Measurements from ENCODE around the gene TALDO1.

Gene TALDO1

DNA sequence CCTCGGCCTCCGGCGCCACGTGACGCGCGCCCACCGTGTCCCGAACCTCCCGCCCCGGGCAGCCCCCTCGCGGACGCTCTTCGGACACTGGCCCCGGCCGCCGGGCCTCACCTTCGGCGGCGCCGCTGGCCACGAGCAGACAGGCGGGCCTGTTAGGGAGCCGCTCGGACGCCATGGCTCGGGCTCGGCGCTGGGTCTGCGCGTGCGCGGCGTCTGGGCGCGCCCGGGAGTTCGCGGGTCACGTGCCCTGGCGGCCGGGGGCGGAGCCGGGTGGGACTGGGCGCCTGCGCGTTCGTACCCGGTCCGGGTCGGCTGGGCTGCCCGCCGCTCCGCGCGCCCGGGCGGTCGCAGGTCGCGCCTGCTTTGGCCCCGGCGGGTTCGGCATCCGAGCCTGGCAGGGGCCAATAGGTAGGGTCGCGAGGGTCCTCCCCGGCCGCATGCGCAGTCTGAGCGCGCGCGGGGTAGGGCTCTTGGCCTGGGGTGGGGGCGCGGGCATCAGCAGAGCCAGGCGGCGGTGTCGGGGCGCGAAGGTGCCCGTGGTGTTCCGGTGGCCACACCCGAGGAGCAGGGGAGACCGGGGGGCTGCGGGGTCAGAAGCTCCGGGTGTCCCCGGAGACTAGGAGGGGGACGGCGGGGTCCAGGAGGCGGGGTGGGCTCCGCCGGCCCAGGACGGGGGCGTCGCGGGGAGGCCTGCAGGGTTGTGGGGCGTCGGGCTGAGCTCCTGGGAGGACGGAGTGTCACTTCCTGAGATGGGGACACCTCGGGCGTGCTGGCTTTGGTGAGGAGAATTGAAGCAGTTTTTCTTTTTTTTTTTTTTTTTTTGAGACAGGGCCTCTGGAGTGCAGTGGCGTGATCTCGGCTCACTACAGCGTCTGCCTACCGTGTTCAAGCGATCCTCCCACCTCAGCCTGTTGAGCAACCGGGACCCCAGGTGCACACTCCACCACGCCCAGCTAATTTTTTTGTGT, 30.3 kb downstream of the TALDO1 start, which contains the start of gene GATD1:
Gene GATD1, minus strand, starts transcription at position 200 of the 968 bp plus-strand sequence. Its CDS starts 25 bp downstream, at position 175.
- Histone ChIP-seq H3K9me3 (ENCODE audit: control insufficient read depth, insufficient read depth, low read length) (no peaks in the 10 kb centered on the region), H3K4me3 (ENCODE audit: low read length) (peak within 1 kb of the TSS; percentile 84), H3K4me1 (ENCODE audit: control insufficient read depth, insufficient read depth, low read length) (peaks cover 2% of the 10 kb centered on the region; the same call in 1 of the 2 replicates), H3K27ac (ENCODE audit: low read length) (no peak within 1 kb of the TSS), H3K36me3 (ENCODE audit: control insufficient read depth, insufficient read depth, low read length) (peaks cover 10% of the 10 kb centered on the region), H3K27me3 (ENCODE audit: control insufficient read depth, insufficient read depth, low read length) (no peaks in the 10 kb centered on the region)
- DNase-seq (ENCODE audit: low read depth, low spot score) = peak; percentile 71
- no CpG with 5 or more reads among the region's 110 CpGs for WGBS (ENCODE audit: insufficient coverage, insufficient read length)

DNA sequence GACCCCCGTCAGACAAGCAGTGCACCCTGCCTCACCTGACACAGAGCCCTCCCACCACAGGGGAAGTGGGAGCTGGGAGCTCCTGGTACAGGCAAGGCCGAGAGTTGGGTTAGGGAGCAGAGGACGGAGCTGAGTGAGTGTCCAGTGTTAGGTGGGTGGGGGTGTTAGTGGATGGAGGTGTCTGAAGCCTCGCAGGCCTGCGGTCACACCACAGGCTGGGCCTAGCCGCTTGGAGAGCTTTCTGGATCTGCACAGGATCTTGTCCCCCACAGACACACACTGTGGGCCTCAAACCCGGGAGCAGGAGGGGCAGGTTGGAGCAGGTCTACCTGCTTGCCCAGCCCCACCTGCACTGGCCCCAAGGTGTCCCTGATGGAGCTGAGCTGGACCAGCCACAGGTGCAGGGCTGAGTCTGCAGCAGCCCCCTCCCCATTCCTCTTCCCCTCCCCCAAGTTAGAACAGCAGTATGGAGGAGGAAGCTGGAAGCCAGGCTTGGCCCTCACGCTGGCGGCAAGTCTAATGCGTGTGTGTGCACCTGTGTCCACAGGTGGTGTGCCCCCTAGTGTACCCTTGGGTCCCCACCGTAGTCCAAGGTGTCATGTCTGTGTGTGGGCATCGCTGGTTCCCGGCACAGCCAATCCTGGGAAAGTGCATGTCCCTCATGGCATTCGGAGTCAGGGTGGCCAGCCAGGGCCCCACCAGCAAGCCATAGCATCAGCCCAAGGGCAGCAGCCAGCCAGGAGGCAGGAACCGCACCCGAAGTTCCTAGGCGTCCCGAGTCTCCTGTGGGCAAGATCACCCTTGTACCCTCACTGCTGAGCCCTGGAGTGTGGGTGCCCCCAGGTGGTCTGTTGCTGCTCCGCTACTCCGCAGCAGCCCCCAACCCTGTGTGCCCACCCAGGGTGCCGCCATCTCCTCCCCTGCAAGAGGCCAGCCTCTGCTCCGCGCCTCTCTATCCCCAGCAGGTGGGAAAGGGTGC, 32.0 kb downstream of the TALDO1 start:
- Histone ChIP-seq H3K36me3 (ENCODE audit: control insufficient read depth, insufficient read depth, low read length) (no peaks in the 10 kb centered on the region), H3K27me3 (ENCODE audit: control insufficient read depth, insufficient read depth, low read length) (no peaks in the 10 kb centered on the region), H3K27ac (ENCODE audit: low read length) (no peak overlapping the region), H3K9me3 (ENCODE audit: control insufficient read depth, insufficient read depth, low read length) (no peaks in the 10 kb centered on the region), H3K4me1 (ENCODE audit: control insufficient read depth, insufficient read depth, low read length) (peaks cover 5% of the 10 kb centered on the region; the same call in 1 of the 2 replicates), H3K4me3 (ENCODE audit: low read length) (no peak overlapping the region)
- DNase-seq (ENCODE audit: low read depth, low spot score) = no peak
- WGBS (ENCODE audit: insufficient coverage, insufficient read length) = no CpG with 5 or more reads among the region's 23 CpGs

DNA sequence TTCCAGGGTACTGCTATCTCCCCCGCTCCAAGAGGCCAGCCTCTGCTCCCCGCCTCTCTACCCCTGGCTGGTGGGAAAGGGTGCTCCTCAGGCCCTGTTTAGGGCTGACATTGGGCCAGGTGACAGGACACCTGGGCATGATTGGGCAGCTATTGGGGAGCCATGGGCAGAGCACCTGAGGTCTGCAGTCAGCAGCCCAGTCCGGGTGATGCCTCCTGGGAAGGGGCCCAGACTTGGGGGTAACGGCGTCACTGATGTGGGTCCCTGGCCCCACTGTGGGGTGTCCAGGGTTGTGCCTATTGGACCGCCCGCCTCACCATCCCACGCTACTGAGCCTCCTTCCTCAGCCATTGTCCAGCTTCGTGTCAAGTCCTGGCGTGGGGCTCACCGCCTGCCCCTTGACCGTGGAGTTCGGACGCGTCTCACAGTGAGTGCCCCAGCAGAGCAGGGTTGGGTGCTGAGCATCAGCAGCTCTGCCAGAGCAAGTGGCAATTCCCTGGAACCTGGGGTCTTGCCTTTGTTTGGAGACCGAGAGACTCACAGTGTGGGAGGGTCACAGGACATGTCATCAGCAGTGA, 32.8 kb downstream of the TALDO1 start:
- no peaks in the 10 kb centered on the region for H3K36me3 ChIP-seq (ENCODE audit: control insufficient read depth, insufficient read depth, low read length)
- H3K4me1 ChIP-seq (ENCODE audit: control insufficient read depth, insufficient read depth, low read length) = peaks cover 5% of the 10 kb centered on the region; the same call in 1 of the 2 replicates
- no peak overlapping the region for H3K4me3 ChIP-seq (ENCODE audit: low read length)
- no peak overlapping the region for H3K27ac ChIP-seq (ENCODE audit: low read length)
- H3K9me3 ChIP-seq (ENCODE audit: control insufficient read depth, insufficient read depth, low read length) = no peaks in the 10 kb centered on the region
- WGBS (ENCODE audit: insufficient coverage, insufficient read length) = no CpG with 5 or more reads among the region's 16 CpGs
- H3K27me3 ChIP-seq (ENCODE audit: control insufficient read depth, insufficient read depth, low read length) = no peaks in the 10 kb centered on the region
- no peak for DNase-seq (ENCODE audit: low read depth, low spot score)

DNA sequence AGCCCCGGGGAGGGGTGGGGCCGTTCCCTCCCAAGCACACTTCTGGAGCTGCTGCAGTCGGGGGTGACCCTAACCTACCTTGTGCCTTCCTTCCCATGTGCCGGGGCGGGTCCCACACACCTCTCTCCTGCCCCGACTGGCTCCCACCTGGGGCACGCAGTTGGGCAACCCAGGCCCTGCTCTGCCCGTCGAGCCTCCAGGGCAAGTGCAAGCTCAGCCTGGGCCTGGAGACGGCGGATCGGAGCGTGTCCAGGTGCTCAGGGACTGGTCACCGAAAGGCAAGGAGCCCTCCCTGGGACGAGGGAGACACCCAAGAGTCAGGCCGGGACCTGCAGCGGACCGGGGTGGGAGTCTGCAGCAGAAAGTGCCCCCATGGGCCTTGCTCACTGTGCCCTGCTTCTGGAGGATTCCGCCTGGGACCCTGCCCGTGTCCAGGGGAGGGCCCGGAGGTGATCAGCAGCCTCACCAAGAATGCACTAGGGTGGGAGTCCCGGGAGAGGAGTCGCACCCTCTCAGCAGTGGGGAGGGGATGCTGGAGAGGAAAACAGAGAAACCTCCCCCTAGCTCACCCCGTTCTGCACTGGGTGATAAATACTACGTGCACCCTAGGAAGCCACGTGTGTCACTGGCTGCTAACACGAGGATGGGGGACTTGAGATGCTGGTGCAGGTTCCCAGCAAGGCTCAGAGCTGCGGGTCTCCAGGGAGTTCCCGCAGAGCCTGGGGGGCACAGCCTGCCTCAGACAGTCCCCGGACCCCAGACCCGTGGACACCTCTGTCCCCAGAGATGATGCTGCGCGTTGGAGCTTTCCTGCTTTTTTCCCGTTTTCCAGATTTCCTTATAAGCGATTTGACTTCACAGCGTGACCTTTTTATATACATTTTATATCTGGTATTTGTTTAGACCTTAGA, 35.3 kb downstream of the TALDO1 start:
- peaks cover 5% of the 10 kb centered on the region; the same call in 1 of the 2 replicates for H3K4me1 ChIP-seq (ENCODE audit: control insufficient read depth, insufficient read depth, low read length)
- no peak for DNase-seq (ENCODE audit: low read depth, low spot score)
- no peaks in the 10 kb centered on the region for H3K36me3 ChIP-seq (ENCODE audit: control insufficient read depth, insufficient read depth, low read length)
- WGBS (ENCODE audit: insufficient coverage, insufficient read length) = no CpG with 5 or more reads among the region's 36 CpGs
- H3K9me3 ChIP-seq (ENCODE audit: control insufficient read depth, insufficient read depth, low read length) = no peaks in the 10 kb centered on the region
- no peak overlapping the region for H3K27ac ChIP-seq (ENCODE audit: low read length)
- H3K27me3 ChIP-seq (ENCODE audit: control insufficient read depth, insufficient read depth, low read length) = no peaks in the 10 kb centered on the region
- no peak overlapping the region for H3K4me3 ChIP-seq (ENCODE audit: low read length)

DNA sequence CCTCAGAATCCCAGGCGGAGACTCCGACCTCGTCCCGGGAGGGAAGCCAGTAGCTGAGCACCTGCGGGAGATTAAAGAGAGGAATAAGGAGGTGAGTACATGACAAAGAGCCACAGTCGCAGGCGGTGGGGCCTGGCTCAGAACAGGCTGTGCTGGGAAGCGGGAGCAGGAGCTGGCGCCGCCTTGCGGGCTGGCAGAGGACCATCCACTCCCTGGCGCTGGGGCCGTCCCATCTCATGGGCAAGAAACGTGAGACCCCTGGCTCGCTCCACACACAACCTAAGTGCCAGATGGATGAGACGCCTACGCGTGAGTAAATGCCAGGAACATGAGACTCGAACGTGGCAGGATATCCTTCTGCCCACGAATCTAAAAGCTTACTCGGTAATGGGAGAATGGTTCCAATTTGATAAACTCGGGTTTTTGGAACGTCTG, 36.3 kb downstream of the TALDO1 start:
- no peak overlapping the region for H3K4me3 ChIP-seq (ENCODE audit: low read length)
- peak; percentile 94 for DNase-seq (ENCODE audit: low read depth, low spot score)
- no peaks in the 10 kb centered on the region for H3K36me3 ChIP-seq (ENCODE audit: control insufficient read depth, insufficient read depth, low read length)
- peaks cover 3% of the 10 kb centered on the region; the same call in 1 of the 2 replicates for H3K4me1 ChIP-seq (ENCODE audit: control insufficient read depth, insufficient read depth, low read length)
- H3K9me3 ChIP-seq (ENCODE audit: control insufficient read depth, insufficient read depth, low read length) = no peaks in the 10 kb centered on the region
- H3K27me3 ChIP-seq (ENCODE audit: control insufficient read depth, insufficient read depth, low read length) = no peaks in the 10 kb centered on the region
- no CpG with 5 or more reads among the region's 24 CpGs for WGBS (ENCODE audit: insufficient coverage, insufficient read length)
- H3K27ac ChIP-seq (ENCODE audit: low read length) = no peak overlapping the region

DNA sequence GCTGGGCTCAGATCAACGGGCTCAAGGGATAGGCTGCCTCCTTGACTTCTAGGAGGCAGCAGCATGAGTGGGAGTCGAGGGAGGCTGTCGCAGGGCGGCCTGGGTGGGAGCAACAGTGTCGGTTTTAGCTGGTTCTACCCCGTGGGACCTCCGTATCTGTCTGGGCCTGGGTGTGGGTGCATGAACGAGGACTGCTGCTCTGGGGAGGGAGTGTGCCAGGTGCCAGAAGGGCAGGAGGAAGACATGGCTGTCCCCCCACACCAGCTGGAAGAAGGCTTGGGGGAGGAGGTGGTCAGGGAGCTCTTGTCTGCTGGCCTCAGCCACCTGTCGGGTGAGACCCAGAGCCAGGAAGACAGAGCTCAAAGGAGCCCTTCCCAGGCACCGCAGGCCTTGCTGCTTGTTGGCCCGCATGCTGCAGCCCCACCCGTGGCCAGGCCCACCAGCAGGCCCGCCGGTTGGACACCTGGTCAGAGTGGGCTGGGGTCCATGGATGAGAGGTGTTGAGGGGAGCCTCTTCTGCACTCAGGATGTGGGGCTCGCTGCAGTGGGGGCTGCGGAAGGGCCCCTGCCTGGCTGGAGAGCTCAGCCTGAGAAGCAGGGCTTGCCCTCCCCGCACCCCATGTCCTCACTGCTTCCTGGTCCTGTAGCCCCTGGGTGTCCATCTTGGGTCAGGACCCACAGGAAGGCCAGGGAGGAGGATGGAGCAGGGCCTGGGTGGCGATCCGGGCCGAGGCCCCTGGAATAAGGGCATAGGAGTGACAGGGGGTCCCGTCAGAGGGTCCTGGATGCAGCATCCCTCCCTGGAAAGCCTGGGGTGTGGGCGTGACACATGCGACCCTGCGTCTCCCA, 39.2 kb downstream of the TALDO1 start:
- Histone ChIP-seq H3K36me3 (ENCODE audit: control insufficient read depth, insufficient read depth, low read length) (no peaks in the 10 kb centered on the region), H3K4me3 (ENCODE audit: low read length) (no peak overlapping the region), H3K27me3 (ENCODE audit: control insufficient read depth, insufficient read depth, low read length) (no peaks in the 10 kb centered on the region), H3K4me1 (ENCODE audit: control insufficient read depth, insufficient read depth, low read length) (peaks cover 5% of the 10 kb centered on the region), H3K27ac (ENCODE audit: low read length) (no peak overlapping the region), H3K9me3 (ENCODE audit: control insufficient read depth, insufficient read depth, low read length) (no peaks in the 10 kb centered on the region)
- no CpG with 5 or more reads among the region's 24 CpGs for WGBS (ENCODE audit: insufficient coverage, insufficient read length)
- DNase-seq (ENCODE audit: low read depth, low spot score) = no peak

DNA sequence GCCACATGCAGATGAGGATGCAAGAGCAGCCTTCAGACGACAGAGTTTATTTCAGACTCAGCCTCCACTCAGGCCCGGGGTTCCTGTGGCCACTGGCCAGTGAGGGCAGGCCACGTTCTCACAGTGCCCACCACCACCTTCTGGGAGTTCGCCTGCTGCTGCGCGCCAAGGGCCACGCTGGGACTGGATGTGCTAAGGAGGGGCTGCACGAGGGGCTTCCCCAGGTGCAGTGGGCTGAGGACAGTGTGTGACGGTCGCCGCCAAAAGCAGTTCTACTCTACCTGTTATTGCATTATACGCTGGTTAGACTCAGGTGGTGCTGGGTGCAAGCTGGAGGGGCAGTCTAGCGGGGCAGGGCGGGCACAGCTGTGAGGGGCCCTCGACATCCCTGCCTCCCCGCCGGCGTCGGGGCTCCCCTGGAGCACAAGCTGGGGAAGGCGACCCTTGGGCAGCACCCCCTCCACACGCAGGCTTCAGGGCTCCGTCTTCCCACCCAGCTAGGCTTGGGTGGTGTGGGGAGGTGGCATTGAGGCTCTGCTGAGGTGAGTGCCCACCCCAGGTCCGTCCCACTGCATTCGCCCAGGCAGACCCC, 39.9 kb downstream of the TALDO1 start:
- Histone ChIP-seq H3K27me3 (ENCODE audit: control insufficient read depth, insufficient read depth, low read length) (no peaks in the 10 kb centered on the region), H3K36me3 (ENCODE audit: control insufficient read depth, insufficient read depth, low read length) (0 out of 2 replicates have a peak, but pooled peaks cover 3% of the 10 kb centered on the region), H3K4me3 (ENCODE audit: low read length) (no peak overlapping the region), H3K4me1 (ENCODE audit: control insufficient read depth, insufficient read depth, low read length) (peaks cover 5% of the 10 kb centered on the region; the same call in 1 of the 2 replicates), H3K9me3 (ENCODE audit: control insufficient read depth, insufficient read depth, low read length) (no peaks in the 10 kb centered on the region), H3K27ac (ENCODE audit: low read length) (no peak overlapping the region)
- DNase-seq (ENCODE audit: low read depth, low spot score) = no peak
- no CpG with 5 or more reads among the region's 24 CpGs for WGBS (ENCODE audit: insufficient coverage, insufficient read length)

DNA sequence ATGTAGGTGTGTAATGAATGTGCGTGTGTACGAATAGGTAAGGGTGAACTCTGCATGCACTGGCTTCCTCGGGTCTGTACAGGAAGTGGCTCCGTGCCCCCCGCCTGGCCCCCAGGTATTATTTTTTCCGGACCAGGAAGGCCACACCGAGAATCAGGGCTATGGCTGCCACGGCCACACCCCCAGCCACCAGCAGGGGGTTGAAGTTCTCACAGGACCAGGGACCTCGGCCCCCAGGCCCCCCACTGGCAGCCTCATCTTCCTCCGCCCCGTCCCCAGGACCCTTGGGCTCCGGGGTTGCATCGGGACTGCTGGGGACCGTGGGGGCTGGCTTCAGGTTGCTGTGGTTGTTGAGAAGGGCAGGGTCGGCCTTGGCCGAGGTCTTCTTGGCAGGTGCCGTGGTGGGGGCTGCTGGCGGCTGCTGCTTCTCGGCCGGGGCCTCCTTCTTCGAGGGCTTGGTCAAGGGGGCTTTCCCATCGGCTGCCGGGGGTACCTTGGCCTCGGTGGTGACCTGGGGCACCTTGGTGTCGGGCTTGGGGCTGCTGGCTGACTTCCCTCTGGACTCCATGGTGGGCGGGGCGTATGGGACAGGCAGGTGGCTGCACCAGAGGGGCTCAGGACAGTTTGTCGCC, 40.9 kb downstream of the TALDO1 start:
- H3K36me3 ChIP-seq (ENCODE audit: control insufficient read depth, insufficient read depth, low read length) = peaks cover 3% of the 10 kb centered on the region; the same call in 1 of the 2 replicates
- H3K27ac ChIP-seq (ENCODE audit: low read length) = no peak overlapping the region
- no CpG with 5 or more reads among the region's 28 CpGs for WGBS (ENCODE audit: insufficient coverage, insufficient read length)
- H3K4me3 ChIP-seq (ENCODE audit: low read length) = no peak overlapping the region
- no peaks in the 10 kb centered on the region for H3K9me3 ChIP-seq (ENCODE audit: control insufficient read depth, insufficient read depth, low read length)
- DNase-seq (ENCODE audit: low read depth, low spot score) = no peak
- peaks cover 2% of the 10 kb centered on the region; the same call in 1 of the 2 replicates for H3K4me1 ChIP-seq (ENCODE audit: control insufficient read depth, insufficient read depth, low read length)
- H3K27me3 ChIP-seq (ENCODE audit: control insufficient read depth, insufficient read depth, low read length) = no peaks in the 10 kb centered on the region

All from iPS DF 6.9 (cell line).